Sigmoid colon (tissue), 7 donors: ENCODE measurements around the gene DOCK9. TPM values are rescaled to one million over a fixed set of nuclear protein-coding genes. Genes with fewer than 3 reads are reported as not detected.
"Not testable (repeated sequence)": the region's sequence is repeated elsewhere in the genome, so short reads cannot be mapped to it uniquely, and the experiment has no call there.

Experiments used
- DNase-seq: peaks from one replicate; pipeline ENCODE4 v3.0.0-alpha.2; 2019
- H3K27ac ChIP-seq, 4 donors: fragments of 200-600 bp; sonication (generic); one replicate each; pipeline ENCODE4 v1.5.1; 2016 to 2019; ENCODE audit warnings: mild to moderate bottlenecking in 1 of 4
- H3K27me3 ChIP-seq, 3 donors: fragments of 200-600 bp; sonication (generic); one replicate each; pipeline ENCODE4 v1.5.1; 2019; ENCODE audit warnings: mild to moderate bottlenecking in 1 of 3
- H3K36me3 ChIP-seq, 4 donors: fragments of 200-600 bp; sonication (generic); one replicate each; pipeline ENCODE4 v1.5.1; 2016 to 2019
- H3K4me1 ChIP-seq, 4 donors: fragments of 200-600 bp; sonication (generic); one replicate each; pipeline ENCODE4 v1.5.1; 2017 to 2019
- H3K4me3 ChIP-seq, 4 donors: fragments of 200-600 bp; sonication (generic); one replicate each; pipeline ENCODE4 v1.5.1; 2017 to 2019; ENCODE audit warnings: mild to moderate bottlenecking in 2 of 4, moderate library complexity in 1 of 4
- H3K9me3 ChIP-seq, 4 donors: fragments of 200-600 bp in 3 of 4; sonication (generic) in 3 of 4; one replicate each; pipeline versions ENCODE4 v1.5.1 to v1.6.1; 2013 to 2019
- CTCF ChIP-seq, 4 experiments: fragments of 450-650 bp in 3 of 4; fragments of 200-600 bp in 1 of 4; IDR thresholded peaks; one replicate each; pipeline ENCODE4 v1.5.1; 2016 to 2019; ENCODE audit warnings: antibody characterized with exemption in 4 of 4, mild to moderate bottlenecking in 3 of 4, moderate library complexity in 2 of 4
- EP300 ChIP-seq, 4 donors: sonication (generic); formaldehyde crosslinking; IDR thresholded peaks; one replicate each; pipeline ENCODE4 v1.6.1; 2017; ENCODE audit warnings: antibody characterized with exemption in 4 of 4
- POLR2A ChIP-seq, 2 donors: fragments of 450-650 bp; IDR thresholded peaks; one replicate each; pipeline ENCODE4 v1.6.1; 2016; ENCODE audit warnings: antibody characterized with exemption in 2 of 2, mild to moderate bottlenecking in 2 of 2, moderate library complexity in 2 of 2
- POLR2AphosphoS5 ChIP-seq, 4 donors: sonication (generic); formaldehyde crosslinking; IDR thresholded peaks; one replicate each; pipeline ENCODE4 v1.6.1; 2017; ENCODE audit warnings: antibody characterized with exemption in 4 of 4
- WGBS, 2 donors: extraction: QIAGEN DNeasy Blood & Tissue Kit; methylation state at CpG; one replicate each; pipeline ENCODE4 v1.1.7; 2013; 5-methylcytosine and 5-hydroxymethylcytosine counted together
- intact Hi-C: fragments of 100-400 bp; cut with DNase I; formaldehyde crosslinking; loops from one replicate; pipeline ENCODE4 v1.15.1; 2023
- polyA plus RNA-seq, 3 donors: library from polyadenylated mRNA; stranded (reverse); fragments of 200-250 nt; gene quantifications; one replicate each; pipeline ENCODE4 v1.2.3, GENCODE V29; 2013
- total RNA-seq, 4 donors: library from RNA; depleted of rRNA; stranded (reverse); fragments of >200 nt; gene quantifications; one replicate each; pipeline ENCODE4 v1.1.0, GENCODE V29; 2016
- donor health status: healthy with polysubstance abuse.
- donor health status: Bipolar disorder and iron deficiency.
- donor health status: healthy.

The DOCK9 gene
- total and polyA plus RNA-seq, 7 donors: 10.8 to 126 (median 60.4) TPM

- Histone ChIP-seq H3K9me3 (no peaks in the 10 kb centered on the region), H3K4me1 (peaks cover 0 to 23% (median 6%) of the 10 kb centered on the region in 4 donors), H3K27me3 (no peaks in the 10 kb centered on the region), H3K27ac (peak overlapping the region in 2 of 4 donors; percentile 23 to 47), H3K36me3 (peaks cover 8 to 73% (median 21%) of the 10 kb centered on the region in 4 donors), H3K4me3 (no peak overlapping the region)
- no peak for DNase-seq
- intact Hi-C loops: no loop called here
- TF ChIP-seq POLR2AphosphoS5 (IDR thresholded peaks at IDR 0.05) (no peak), EP300 (IDR thresholded peaks at IDR 0.05) (no peak), POLR2A (IDR thresholded peaks at IDR 0.05) (no peak), CTCF (IDR thresholded peaks at IDR 0.05) (no peak)
- 88 to 89% methylated on average over 6 of the region's 6 CpGs for WGBS, 2 donors
Observed at GRCh38 chr13:98819382-98820010, 158.4 kb downstream of the DOCK9 start.

- TF ChIP-seq POLR2AphosphoS5 (IDR thresholded peaks at IDR 0.05) (no peak), CTCF (IDR thresholded peaks at IDR 0.05) (no peak), POLR2A (IDR thresholded peaks at IDR 0.05) (no peak), EP300 (IDR thresholded peaks at IDR 0.05) (no peak)
- no peak for DNase-seq
- Histone ChIP-seq H3K4me3 (no peak overlapping the region), H3K27me3 (no peaks in the 10 kb centered on the region), H3K27ac (no peak overlapping the region), H3K9me3 (no peaks in the 10 kb centered on the region), H3K4me1 (peaks cover 0 to 23% (median 6%) of the 10 kb centered on the region in 4 donors), H3K36me3 (peaks cover 0 to 42% (median 6%) of the 10 kb centered on the region in 4 donors)
- 96 to 97% methylated on average over 12 of the region's 12 CpGs for WGBS, 2 donors
- intact Hi-C loops: no loop called here
Observed at GRCh38 chr13:98816406-98816805, 161.5 kb downstream of the DOCK9 start.

DNA sequence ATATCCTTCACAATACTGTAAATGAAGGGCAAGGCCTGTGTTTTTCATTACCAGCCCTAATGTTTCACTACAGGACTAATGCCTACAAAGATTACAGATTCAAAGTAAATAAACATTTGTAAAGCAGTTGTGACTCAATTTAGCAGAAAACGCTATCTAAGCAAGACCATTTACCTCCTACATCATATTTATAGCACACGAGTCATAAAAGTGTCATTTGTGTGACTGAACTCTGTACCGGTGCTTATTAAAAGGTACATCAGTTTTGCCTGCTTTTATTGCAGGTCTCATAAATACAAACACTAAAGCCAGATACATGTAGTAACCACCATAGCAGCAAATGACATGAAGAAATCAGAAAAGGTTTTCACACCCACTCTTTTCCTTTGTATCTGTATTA, 163.9 kb downstream of the DOCK9 start:
- WGBS, 2 donors: 17 to 59% methylated on average over 3 of the region's 3 CpGs
- TF ChIP-seq POLR2AphosphoS5 (IDR thresholded peaks at IDR 0.05) (no peak), POLR2A (IDR thresholded peaks at IDR 0.05) (no peak), CTCF (IDR thresholded peaks at IDR 0.05) (no peak), EP300 (IDR thresholded peaks at IDR 0.05) (no peak)
- Histone ChIP-seq H3K27ac (no peak overlapping the region), H3K4me1 (peaks cover 0 to 1% (median 0%) of the 10 kb centered on the region in 4 donors), H3K36me3 (peaks cover 0 to 42% (median 5%) of the 10 kb centered on the region in 4 donors), H3K9me3 (no peaks in the 10 kb centered on the region), H3K27me3 (no peaks in the 10 kb centered on the region), H3K4me3 (no peak overlapping the region)
- no peak for DNase-seq
- intact Hi-C loops: no loop called here

DNA sequence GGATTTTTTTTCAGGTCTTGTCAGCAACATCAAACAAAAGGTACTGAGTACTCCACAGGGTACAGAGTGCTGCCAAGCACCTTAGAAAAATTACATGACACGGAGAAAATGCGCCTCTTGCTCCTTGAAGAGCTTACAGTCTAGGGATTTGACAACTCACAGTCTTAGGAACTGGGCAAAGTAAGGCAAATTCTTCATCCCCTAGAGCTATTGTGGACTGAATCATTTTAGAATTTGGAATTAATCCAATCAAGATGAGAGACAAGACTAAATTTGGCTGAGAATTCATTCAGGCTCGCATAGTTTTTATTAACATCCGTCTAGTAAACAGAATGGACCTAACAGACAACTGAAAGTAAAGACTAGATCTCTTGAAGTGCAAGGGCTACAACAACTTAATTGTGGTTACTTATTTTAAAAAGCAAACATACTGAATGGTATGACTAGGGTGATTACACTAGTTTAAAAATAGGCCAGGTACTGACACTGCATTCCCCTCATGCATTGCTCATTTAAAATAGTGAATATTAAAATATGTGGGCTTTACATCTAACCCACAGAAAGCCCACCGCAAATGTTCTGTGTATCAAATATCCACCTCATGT, 165.6 kb downstream of the DOCK9 start:
- H3K4me3 ChIP-seq, H3K27ac ChIP-seq, H3K27me3 ChIP-seq, H3K9me3 ChIP-seq, H3K4me1 ChIP-seq, intact Hi-C loops, DNase-seq: not testable (repeated sequence)
- H3K36me3 ChIP-seq: peaks cover 0 to 42% (median 3%) of the 10 kb centered on the region in 4 donors
- 57 to 60% methylated on average over 1 of the region's 5 CpGs for WGBS, 2 donors

GRCh38 chr13:98810746-98811145, 167.1 kb downstream of the DOCK9 start:
- no peak for TF ChIP-seq CTCF (IDR thresholded peaks at IDR 0.05)
- TF ChIP-seq POLR2A (IDR thresholded peaks at IDR 0.05): no peak
- no peak for TF ChIP-seq EP300 (IDR thresholded peaks at IDR 0.05)
- no peak for TF ChIP-seq POLR2AphosphoS5 (IDR thresholded peaks at IDR 0.05)

More at GRCh38 chr13:98810746-98811145, 167.1 kb downstream of the DOCK9 start:
- no peak for DNase-seq
- Histone ChIP-seq H3K27me3 (no peaks in the 10 kb centered on the region), H3K36me3 (peaks cover 0 to 43% (median 3%) of the 10 kb centered on the region in 4 donors), H3K4me1 (no peaks in the 10 kb centered on the region), H3K27ac (no peak overlapping the region), H3K9me3 (no peaks in the 10 kb centered on the region), H3K4me3 (no peak overlapping the region)
- 70 to 88% methylated on average over 1 of the region's 1 CpG for whole genome bisulfite sequencing, 2 donors
- intact Hi-C loops: no loop called here
